SK-N-MC (cell line): Measurements from ENCODE around the gene MTAP.

Experiments used
- EZH2 ChIP-seq: fragments of 200-600 bp; sonication (generic); IDR thresholded peaks from one replicate; pipeline ENCODE4 v1.6.1; 2017; ENCODE audit warnings: antibody characterized with exemption
- FOXP2 ChIP-seq: optimal IDR thresholded peaks from 2 replicates; pipeline ENCODE3; 2011; ENCODE audit warnings: mild to moderate bottlenecking, moderate library complexity; ENCODE audit not compliant: insufficient read depth; ENCODE audit errors: extremely low read length, control extremely low read depth
- POLR2AphosphoS5 ChIP-seq: IDR thresholded peaks from 2 replicates; pipeline ENCODE4 v1.6.1; 2012; ENCODE audit warnings: mild to moderate bottlenecking, low read depth, low read length, borderline replicate concordance

GRCh38 chr9:21976334-21976875 is 174.0 kb downstream of the MTAP start:
- no peak for TF ChIP-seq POLR2AphosphoS5
- no peak for TF ChIP-seq FOXP2
- TF ChIP-seq EZH2: no peak
